ENCODE results near the gene TPPP3. TPM values are rescaled to one million over a fixed set of nuclear protein-coding genes. Genes with fewer than 3 reads are reported as not detected.
A peak's percentile ranks its signal among the peaks of the same experiment; 100 is the strongest.

The TPPP3 gene
- 100 to 1,000 TPM in 1 of 7 donors, 10 to 100 TPM in 4, 1 to 10 TPM in 2; 2.2 to 269 (median 10.9) TPM for total RNA-seq
- polyA plus RNA-seq: 10 to 100 TPM; 15.2 to 15.6 TPM
- long read RNA-seq, donor 1, partial matches to known transcripts: 1 of 1 reads
- long read RNA-seq, donor 1, other reads (novel, unspliced or antisense): 0 of 1 reads
- long read RNA-seq, donor 2, partial matches to known transcripts: 0 of 1 reads
- long read RNA-seq, donor 2, other reads (novel, unspliced or antisense): 0 of 1 reads
- long read RNA-seq, donor 3, partial matches to known transcripts: 0 of 3 reads
- long read RNA-seq, donor 3, other reads (novel, unspliced or antisense): 0 of 3 reads

GRCh38 chr16:67393111-67393787, at the start of gene TPPP3:
TPPP3 (minus strand) TSS chr16:67393498; CDS start chr16:67391111, 2,387 bp downstream.
- H3K4me3 ChIP-seq: peak within 1 kb of the TSS; percentile 32
- H3K9me3 ChIP-seq: no peaks in the 10 kb centered on the region
- intact Hi-C loops (cut with DNase I): loop anchor here in 2 of 4 donors (10.0 kb wide), 2 partner anchors 108 to 428 kb away; partner anchors contain the start of gene CES3 (in 1 of the 2)
- H3K27ac ChIP-seq: no peak within 1 kb of the TSS
- peak; percentile 85 to 94 (median 93) for DNase-seq
- no peaks in the 10 kb centered on the region for H3K36me3 ChIP-seq
- peaks cover 10% of the 10 kb centered on the region for H3K4me1 ChIP-seq (ENCODE audit: insufficient read depth)
- WGBS, 3 donors: 1 to 2% (median 1%) methylated on average over 27 to 56 of the region's 56 CpGs
- TF ChIP-seq POLR2A (IDR thresholded peaks at IDR 0.05) (peak; percentile 33), EP300 (IDR thresholded peaks at IDR 0.05) (no peak)
- TF ChIP-seq, protein P1, sequence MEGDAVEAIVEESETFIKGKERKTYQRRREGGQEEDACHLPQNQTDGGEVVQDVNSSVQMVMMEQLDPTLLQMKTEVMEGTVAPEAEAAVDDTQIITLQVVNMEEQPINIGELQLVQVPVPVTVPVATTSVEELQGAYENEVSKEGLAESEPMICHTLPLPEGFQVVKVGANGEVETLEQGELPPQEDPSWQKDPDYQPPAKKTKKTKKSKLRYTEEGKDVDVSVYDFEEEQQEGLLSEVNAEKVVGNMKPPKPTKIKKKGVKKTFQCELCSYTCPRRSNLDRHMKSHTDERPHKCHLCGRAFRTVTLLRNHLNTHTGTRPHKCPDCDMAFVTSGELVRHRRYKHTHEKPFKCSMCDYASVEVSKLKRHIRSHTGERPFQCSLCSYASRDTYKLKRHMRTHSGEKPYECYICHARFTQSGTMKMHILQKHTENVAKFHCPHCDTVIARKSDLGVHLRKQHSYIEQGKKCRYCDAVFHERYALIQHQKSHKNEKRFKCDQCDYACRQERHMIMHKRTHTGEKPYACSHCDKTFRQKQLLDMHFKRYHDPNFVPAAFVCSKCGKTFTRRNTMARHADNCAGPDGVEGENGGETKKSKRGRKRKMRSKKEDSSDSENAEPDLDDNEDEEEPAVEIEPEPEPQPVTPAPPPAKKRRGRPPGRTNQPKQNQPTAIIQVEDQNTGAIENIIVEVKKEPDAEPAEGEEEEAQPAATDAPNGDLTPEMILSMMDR (IDR thresholded peaks at IDR 0.05): peak; percentile 58 to 79 (median 62)
- no peaks in the 10 kb centered on the region for H3K27me3 ChIP-seq

GRCh38 chr16:67442581-67443255, 49.4 kb upstream of the TPPP3 start:
- Histone ChIP-seq H3K4me1 (ENCODE audit: insufficient read depth) (peaks cover 57% of the 10 kb centered on the region), H3K9me3 (no peaks in the 10 kb centered on the region), H3K27ac (peak overlapping the region in 1 of 2 donors; percentile 58), H3K36me3 (no peaks in the 10 kb centered on the region), H3K27me3 (no peaks in the 10 kb centered on the region), H3K4me3 (no peak overlapping the region)
- TF ChIP-seq, protein P1 (IDR thresholded peaks at IDR 0.05): no peak
- TF ChIP-seq POLR2A (IDR thresholded peaks at IDR 0.05) (no peak), EP300 (IDR thresholded peaks at IDR 0.05) (no peak)
- 53 to 81% (median 75%) methylated on average over 13 of the region's 13 CpGs for WGBS, 3 donors
- DNase-seq: peak in 2 of 5 donors; percentile 33 to 54
- intact Hi-C loops (cut with DNase I): no loop called here

DNA sequence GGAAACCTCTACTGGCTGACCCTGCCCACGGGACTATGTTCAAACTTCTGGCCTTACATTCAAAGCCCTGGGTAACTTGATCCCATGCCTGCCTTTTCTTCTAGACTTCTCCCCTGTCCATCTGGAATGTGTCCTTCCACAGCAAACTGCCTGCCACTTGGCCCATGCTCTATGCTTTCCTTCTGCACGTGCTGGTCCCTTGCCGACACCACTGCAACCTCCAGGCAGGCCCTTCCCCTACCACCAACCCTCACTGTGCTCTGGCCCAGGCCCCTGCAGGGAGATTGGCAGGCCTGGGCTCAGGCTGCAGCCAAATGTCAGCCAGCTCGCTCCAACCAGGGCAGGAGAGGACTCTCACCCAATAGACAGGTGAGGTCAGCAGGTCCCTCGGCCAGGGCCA, 48.6 kb upstream of the TPPP3 start:
- 53 to 74% (median 65%) methylated on average over 5 of the region's 5 CpGs for WGBS, 3 donors
- TF ChIP-seq POLR2A (IDR thresholded peaks at IDR 0.05) (no peak), EP300 (IDR thresholded peaks at IDR 0.05) (no peak)
- TF ChIP-seq, protein P1 (IDR thresholded peaks at IDR 0.05): no peak
- H3K4me1 ChIP-seq (ENCODE audit: insufficient read depth): peaks cover 49% of the 10 kb centered on the region

DNA sequence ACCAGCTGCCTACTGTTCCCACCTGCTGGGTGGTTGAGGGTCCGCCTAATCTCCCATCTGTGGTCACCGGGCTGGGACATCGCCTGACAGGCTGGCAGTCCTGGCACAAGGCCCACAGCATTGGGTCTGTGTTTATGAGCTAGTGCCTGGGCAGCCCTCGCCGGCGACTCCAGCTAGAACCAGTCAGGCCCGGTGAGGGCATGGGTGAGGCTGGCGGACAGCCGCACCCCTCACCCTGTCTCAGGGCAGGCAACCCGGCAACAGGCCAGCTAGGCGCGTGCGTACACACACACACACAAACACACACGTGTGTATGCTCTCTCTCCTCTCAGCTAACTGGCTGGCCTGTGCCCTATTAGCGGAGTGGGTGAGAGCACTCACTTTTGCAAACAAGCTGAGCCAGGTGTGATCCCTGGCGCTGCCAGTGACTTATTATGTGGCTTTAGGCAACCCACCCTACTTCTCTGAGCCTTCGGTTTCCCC, 48.0 kb upstream of the TPPP3 start:
- Histone ChIP-seq H3K36me3 (no peaks in the 10 kb centered on the region), H3K27ac (no peak overlapping the region), H3K4me3 (no peak overlapping the region), H3K9me3 (no peaks in the 10 kb centered on the region), H3K4me1 (ENCODE audit: insufficient read depth) (peaks cover 43% of the 10 kb centered on the region), H3K27me3 (no peaks in the 10 kb centered on the region)
- TF ChIP-seq POLR2A (IDR thresholded peaks at IDR 0.05): no peak
- no peak for TF ChIP-seq EP300 (IDR thresholded peaks at IDR 0.05)
- TF ChIP-seq, protein P1 (IDR thresholded peaks at IDR 0.05): no peak
- intact Hi-C loops (cut with DNase I): no loop called here
- peak in 1 of 5 donors; percentile 49 for DNase-seq
- WGBS, 3 donors: 86 to 88% (median 87%) methylated on average over 16 to 17 of the region's 17 CpGs

More for the DNA sequence above, 48.6 kb upstream of the TPPP3 start:
- Histone ChIP-seq H3K9me3 (no peaks in the 10 kb centered on the region), H3K36me3 (no peaks in the 10 kb centered on the region), H3K27ac (no peak overlapping the region), H3K27me3 (no peaks in the 10 kb centered on the region), H3K4me3 (no peak overlapping the region)
- DNase-seq: no peak
- intact Hi-C loops (cut with DNase I): no loop called here

Measured in ovary (tissue), 10 donors.